ENCODE data around the gene HSPH1.

GRCh38 chr13:31154939-31155338 lies 6.8 kb downstream of the HSPH1 start:
- no peak for TF ChIP-seq POLR2A (IDR thresholded peaks at IDR 0.05; ENCODE audit: low read depth)
- TF ChIP-seq POLR2AphosphoS5 (IDR thresholded peaks at IDR 0.05) = no peak
- no peak for TF ChIP-seq CTCF (IDR thresholded peaks at IDR 0.05)
- no peak for TF ChIP-seq EP300 (IDR thresholded peaks at IDR 0.05)

All from esophagus muscularis mucosa (tissue), 4 donors.